HL-60/S4 treated with phorbol 12-myristate 13-acetate at 8.2 ng/mL for 4 days and 3 days (cell line): ENCODE results near the gene COMMD8.
"Not testable (repeated sequence)": the region's sequence is repeated elsewhere in the genome, so short reads cannot be mapped to it uniquely, and the experiment has no call there.

Experiments used
- in situ Hi-C: fragments of 300-500 bp; cut with MboI; formaldehyde crosslinking; loops from 2 replicates; pipeline ENCODE4 v1.15.0; 2022; ENCODE audit warnings: low sequenced_read_pairs

COMMD8 gene

GRCh38 chr4:47463235-47463956 lies at the start of gene COMMD8:
Gene COMMD8 (minus strand): TSS chr4:47463702. CDS start chr4:47463651, 51 bp downstream.
- in situ Hi-C loops, result no loop called here

DNA sequence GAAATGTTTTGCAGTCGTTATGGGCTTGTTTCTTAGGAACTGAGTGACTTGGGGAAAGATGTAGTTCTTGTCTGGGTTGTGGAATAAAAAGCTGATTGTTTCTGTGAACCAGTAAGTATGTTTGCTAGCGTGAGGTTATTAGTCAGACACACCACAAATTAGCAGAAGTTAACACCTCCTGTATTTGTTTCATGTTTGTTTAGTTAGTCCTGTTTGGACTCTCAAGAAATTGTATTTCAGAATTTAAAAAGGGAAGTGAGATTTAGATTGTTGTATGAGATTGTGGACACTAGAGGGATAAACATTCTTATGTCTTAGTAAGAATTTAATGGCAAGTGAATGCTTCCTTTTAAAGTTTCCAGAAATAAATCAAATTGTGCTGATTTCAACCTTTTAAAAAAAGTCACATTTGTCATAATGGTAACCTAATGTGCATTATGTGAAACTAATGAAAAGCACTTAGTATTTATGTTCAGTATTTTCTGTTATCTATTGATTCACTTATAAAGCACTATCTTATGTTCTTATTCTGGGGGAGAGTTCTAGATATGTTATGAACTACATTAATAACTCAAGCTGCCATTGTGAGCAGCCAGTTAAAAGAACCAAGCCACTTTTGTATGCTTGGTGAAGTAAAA lies 47.1 kb upstream of the COMMD8 start:
- in situ Hi-C loops, result no loop called here

DNA sequence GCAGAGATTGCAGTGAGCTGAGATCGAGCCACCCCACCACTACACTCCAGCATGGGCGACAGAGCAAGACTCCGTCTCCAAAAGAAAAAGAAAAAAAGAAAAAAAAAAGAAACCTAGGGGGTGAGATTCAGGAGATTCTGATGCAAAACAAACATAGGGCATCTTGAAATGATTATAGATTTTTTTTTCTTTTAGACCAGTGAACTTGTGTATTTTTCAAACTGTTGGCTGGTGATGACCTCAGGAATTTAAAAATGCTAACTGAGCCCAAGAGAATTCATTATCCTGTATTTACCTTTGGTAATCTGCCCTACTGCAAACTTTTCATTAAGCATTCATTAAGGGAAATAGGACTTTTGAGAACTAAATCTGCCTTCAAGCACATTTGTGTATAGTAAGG lies 42.2 kb upstream of the COMMD8 start:
- in situ Hi-C loops, result no loop called here

GRCh38 chr4:47505147-47505546 lies 41.6 kb upstream of the COMMD8 start:
- in situ Hi-C loops, result no loop called here

GRCh38 chr4:47500776-47501175 lies 37.3 kb upstream of the COMMD8 start:
- in situ Hi-C loops, result no loop called here

- in situ Hi-C loops, result no loop called here
These were observed 36.2 kb upstream of the COMMD8 start for GRCh38 chr4:47499700-47500099.

DNA sequence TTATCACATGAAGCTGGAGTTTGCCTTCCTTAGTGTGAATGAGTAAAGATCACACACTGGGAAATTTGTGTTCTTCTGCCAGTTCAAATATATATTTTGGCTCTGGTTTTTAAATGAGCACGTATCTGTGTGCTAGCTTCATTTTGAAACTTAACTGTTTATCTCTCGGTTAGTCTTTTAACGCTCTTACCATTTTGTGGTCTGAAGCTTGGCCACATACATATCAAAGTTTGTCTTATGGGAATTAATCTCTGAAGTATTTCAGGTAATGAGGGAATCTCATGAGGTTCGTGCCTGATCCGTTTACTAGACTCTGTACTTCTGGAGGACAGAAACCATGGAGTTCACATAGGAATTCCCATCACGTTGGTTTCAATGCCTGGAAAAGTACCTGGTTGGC lies 35.4 kb upstream of the COMMD8 start:
- in situ Hi-C loops, result no loop called here

GRCh38 chr4:47494124-47494430 lies 30.6 kb upstream of the COMMD8 start:
- in situ Hi-C loops, result no loop called here

- in situ Hi-C loops, result no loop called here
These were observed 30.0 kb upstream of the COMMD8 start for GRCh38 chr4:47493238-47494123.

DNA sequence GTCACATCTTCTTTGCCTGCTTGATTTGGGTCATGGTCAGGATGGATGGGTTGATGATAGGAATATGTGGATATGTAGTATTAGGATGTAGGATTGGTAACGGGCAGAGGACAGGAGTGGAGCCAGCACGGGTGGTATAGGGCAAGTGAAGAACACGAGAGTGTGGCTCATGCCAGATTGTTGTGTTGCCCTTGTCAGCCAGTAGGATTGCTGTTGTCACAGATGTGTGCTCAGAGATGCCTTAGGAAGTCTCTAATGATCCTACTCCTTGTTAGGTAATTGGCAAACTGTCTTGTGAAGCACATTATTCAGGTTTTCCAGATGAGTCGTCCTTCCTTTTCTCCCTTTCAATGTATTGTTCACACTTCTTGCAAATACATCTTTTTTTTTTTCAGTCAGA lies 27.0 kb upstream of the COMMD8 start:
- in situ Hi-C loops, result no loop called here

- in situ Hi-C loops, result no loop called here
These were observed 25.2 kb upstream of the COMMD8 start for GRCh38 chr4:47488706-47489105.

DNA sequence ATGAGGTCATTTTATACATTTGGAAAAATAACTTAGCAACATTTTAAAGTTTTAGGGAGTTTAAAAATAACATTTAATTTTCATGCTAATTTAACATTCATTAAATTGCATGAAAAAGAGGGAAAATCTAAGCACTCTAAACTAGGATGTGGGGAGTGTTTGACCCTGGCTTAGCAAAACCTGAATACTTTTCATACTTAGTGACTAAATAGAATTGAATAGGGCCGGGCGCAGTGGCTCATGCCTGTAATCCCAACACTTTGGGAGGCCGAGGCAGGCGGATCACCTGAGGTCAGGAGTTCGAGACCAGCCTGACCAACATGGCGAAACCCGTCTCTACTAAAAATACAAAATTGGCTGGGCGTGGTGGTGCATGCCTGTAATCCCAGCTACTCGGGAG lies 23.2 kb upstream of the COMMD8 start:
- in situ Hi-C loops, result not testable (repeated sequence)

DNA sequence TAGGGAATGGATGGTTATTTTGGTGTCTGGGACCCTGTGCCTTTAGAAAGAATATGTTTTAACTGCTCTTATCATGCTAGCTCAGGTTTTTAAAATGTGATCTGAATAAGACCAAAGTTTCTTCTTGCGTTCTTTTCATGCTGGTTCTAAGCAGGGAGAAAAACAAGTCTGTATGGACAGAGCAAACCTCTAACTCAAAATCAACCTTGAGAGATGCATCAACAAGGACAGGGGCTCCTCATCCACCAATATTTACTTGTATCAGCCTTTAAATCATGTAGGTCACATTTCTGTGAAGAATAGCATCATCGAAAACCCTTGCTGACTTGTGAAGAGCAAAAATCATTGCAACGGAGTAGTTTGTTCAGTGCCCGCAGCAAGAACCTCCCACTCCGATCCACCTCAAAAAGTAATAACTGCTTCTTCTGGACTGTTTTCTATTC lies 22.8 kb upstream of the COMMD8 start:
- in situ Hi-C loops, result no loop called here

DNA sequence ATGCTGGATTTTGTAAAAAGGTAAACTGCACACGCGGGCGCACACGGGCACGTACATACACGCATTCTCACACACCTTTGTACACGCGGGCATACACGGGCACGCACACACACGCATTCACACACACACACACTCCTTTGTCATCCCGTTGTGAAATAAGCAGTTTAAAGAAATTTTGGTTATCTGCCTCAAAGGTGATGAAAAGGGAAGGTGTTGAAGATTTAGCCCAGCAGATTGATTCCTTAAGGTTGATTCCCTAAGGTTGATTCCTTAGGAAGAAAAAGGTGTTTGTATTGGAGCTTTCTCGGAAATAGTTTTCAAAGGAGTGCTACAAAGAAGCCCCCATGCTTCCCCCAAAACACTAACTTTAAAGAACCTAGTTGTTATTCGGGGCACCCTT lies 22.3 kb upstream of the COMMD8 start:
- in situ Hi-C loops, result no loop called here

DNA sequence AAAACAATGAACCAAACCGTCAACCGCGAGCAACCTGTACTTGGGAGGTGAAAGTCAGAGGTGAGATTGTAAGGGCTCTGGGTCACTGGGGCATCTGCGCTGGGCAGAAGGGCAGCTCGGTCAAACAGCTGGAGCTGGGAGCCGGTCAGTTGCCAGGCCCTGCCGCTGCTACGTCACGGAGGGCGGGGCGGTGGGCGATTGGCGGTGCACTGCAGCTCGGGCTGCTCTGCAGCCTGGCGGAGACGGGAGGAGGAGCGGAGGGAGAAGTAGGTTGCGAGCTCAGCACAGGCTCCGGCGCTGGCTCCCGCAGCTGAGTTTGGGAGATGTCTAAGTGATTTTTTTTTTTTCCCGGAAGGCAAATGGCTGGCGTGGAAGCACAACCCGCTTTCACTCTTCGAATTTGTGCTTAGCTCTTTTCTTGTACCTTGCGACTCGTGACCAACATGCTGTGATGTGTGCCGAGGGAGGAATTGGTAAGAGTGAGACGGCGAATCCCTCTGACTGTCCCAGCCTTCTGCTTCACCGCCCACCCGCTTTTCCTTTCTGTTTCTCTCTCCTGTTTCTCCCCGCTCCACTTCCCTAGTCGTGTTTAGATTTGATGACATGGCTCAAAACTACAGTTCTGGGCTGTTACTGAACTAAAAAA lies 21.7 kb upstream of the COMMD8 start, which contains the start of gene ATP10D:
Gene ATP10D, plus strand, starts transcription at position 229 of the 646 bp plus-strand sequence. CDS start 27,266 bp downstream, outside the sequence.
- in situ Hi-C loops, result no loop called here

GRCh38 chr4:47484168-47484567 lies 20.7 kb upstream of the COMMD8 start:
- in situ Hi-C loops, result no loop called here

DNA sequence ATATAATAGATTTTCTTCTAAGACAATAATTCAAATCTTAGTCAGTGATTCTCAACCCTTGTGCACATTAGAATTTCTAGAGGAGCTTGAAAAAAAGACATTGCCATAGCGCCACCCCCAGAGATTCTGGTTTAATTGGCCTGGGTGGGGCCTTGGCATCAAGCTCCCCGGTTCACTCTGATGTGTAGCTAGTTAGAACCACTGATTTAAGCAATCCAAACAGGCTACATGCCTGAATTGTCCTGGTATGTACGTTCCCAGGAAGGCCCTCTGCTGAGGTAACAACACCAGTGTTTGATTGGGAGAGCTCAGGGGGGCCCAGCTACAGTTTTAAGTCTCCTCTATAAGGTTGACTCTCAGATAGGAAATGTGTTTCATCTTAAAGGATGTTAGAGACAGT lies 20.2 kb upstream of the COMMD8 start:
- in situ Hi-C loops, result no loop called here

- in situ Hi-C loops, result no loop called here
These were observed 18.8 kb upstream of the COMMD8 start for GRCh38 chr4:47482326-47482725.

GRCh38 chr4:47478804-47479203 lies 15.3 kb upstream of the COMMD8 start:
- in situ Hi-C loops, result no loop called here

GRCh38 chr4:47475411-47475810 lies 11.9 kb upstream of the COMMD8 start:
- in situ Hi-C loops, result no loop called here

DNA sequence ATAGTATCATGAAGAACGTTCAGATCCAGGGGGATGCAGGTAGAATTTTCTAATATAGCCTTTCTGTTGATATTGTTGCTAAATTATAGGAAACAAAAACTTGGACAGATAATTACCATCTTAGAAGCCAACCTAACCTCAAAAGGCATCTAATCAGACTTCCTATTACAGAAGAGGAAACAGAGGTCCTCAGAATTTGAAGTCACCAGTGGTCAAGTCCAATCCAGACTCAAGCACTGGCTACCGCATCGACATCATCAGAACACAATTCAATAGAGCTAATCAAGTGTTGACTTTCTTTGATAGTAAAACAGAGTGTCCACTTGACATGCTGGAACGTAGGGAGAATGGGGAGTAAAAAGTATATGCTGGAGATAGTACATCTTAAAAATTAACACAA lies 11.3 kb upstream of the COMMD8 start:
- in situ Hi-C loops, result no loop called here
